H9 (cell line): ENCODE results near the gene LINC01488. TPM values are rescaled to one million over a fixed set of nuclear protein-coding genes. Genes with fewer than 3 reads are reported as not detected.

ENCODE experiments used
- DNase-seq: peaks from one replicate; pipeline ENCODE4 v3.0.0-alpha.2; 2017
- H2AFZ ChIP-seq: one replicate; pipeline ENCODE4 v1.6.1; 2013; ENCODE audit warnings: mild to moderate bottlenecking, low read length, control low read depth, moderate library complexity
- H2AK5ac ChIP-seq: 2 replicates; pipeline ENCODE4 v1.6.1; 2013; ENCODE audit warnings: low read length, control low read depth, mixed read lengths; ENCODE audit not compliant: insufficient read length
- H2BK120ac ChIP-seq: one replicate; pipeline ENCODE4 v1.6.1; 2013; ENCODE audit warnings: low read depth, mild to moderate bottlenecking, low read length, control low read depth, inconsistent platforms; ENCODE audit not compliant: poor library complexity, severe bottlenecking
- H2BK12ac ChIP-seq: 2 replicates; pipeline ENCODE4 v1.6.1; 2013; ENCODE audit warnings: low read length, control low read depth, mixed read lengths, low read depth; ENCODE audit not compliant: insufficient read length
- H2BK15ac ChIP-seq: 2 replicates; pipeline ENCODE4 v1.6.1; 2013; ENCODE audit warnings: low read depth, low read length, control low read depth
- H2BK20ac ChIP-seq: one replicate; pipeline ENCODE4 v1.6.1; 2013; ENCODE audit warnings: low read depth, mild to moderate bottlenecking, low read length, control low read depth, inconsistent platforms; ENCODE audit not compliant: poor library complexity, severe bottlenecking
- H2BK5ac ChIP-seq: 2 replicates; pipeline ENCODE4 v1.6.1; 2013; ENCODE audit warnings: low read length, control low read depth, mixed read lengths; ENCODE audit not compliant: insufficient read length
- H3K14ac ChIP-seq: 2 replicates; pipeline ENCODE4 v1.6.1; 2013; ENCODE audit warnings: low read length, control low read depth; ENCODE audit not compliant: insufficient read depth
- H3K18ac ChIP-seq: 2 replicates; pipeline ENCODE4 v1.6.1; 2013; ENCODE audit warnings: low read depth, mild to moderate bottlenecking, mixed read lengths, low read length, control low read depth; ENCODE audit not compliant: insufficient read length
- H3K23ac ChIP-seq: 2 replicates; pipeline ENCODE4 v1.6.1; 2013; ENCODE audit warnings: low read length, control low read depth, mixed read lengths, low read depth; ENCODE audit not compliant: insufficient read length
- H3K23me2 ChIP-seq: 2 replicates; pipeline ENCODE4 v1.6.1; 2013; ENCODE audit warnings: low read depth, mild to moderate bottlenecking, mixed read lengths, low read length, control low read depth; ENCODE audit not compliant: insufficient read length, poor library complexity, severe bottlenecking
- H3K27ac ChIP-seq: 2 replicates; pipeline ENCODE4 v1.5.1; 2013; ENCODE audit warnings: low read length, control low read depth, mixed read lengths, low read depth; ENCODE audit not compliant: insufficient read length
- H3K27me3 ChIP-seq: 2 replicates; pipeline ENCODE4 v1.6.1; 2013; ENCODE audit warnings: low read length, control low read depth, inconsistent platforms; ENCODE audit not compliant: insufficient read depth
- H3K4ac ChIP-seq: 2 replicates; pipeline ENCODE4 v1.6.1; 2013; ENCODE audit warnings: low read depth, mild to moderate bottlenecking, control low read depth, inconsistent platforms, low read length, moderate library complexity
- H3K4me1 ChIP-seq: 2 replicates; pipeline ENCODE4 v1.6.1; 2013; ENCODE audit warnings: low read length, control low read depth, inconsistent platforms; ENCODE audit not compliant: insufficient read depth
- H3K4me2 ChIP-seq: 2 replicates; pipeline ENCODE4 v1.6.1; 2013; ENCODE audit warnings: low read length, control low read depth, mixed read lengths; ENCODE audit not compliant: insufficient read length, insufficient read depth
- H3K56ac ChIP-seq: 2 replicates; pipeline ENCODE4 v1.6.1; 2013; ENCODE audit warnings: low read depth, mild to moderate bottlenecking, mixed read lengths, low read length, control low read depth; ENCODE audit not compliant: insufficient read length
- H3K79me1 ChIP-seq: 2 replicates; pipeline ENCODE4 v1.6.1; 2013; ENCODE audit warnings: low read depth, mild to moderate bottlenecking, moderate library complexity, low read length, control low read depth, inconsistent platforms; ENCODE audit not compliant: insufficient read depth, poor library complexity, severe bottlenecking
- H3K79me2 ChIP-seq: 2 replicates; pipeline ENCODE4 v1.6.1; 2013; ENCODE audit warnings: low read length, control low read depth, inconsistent platforms; ENCODE audit not compliant: insufficient read depth
- H3K9ac ChIP-seq: 2 replicates; pipeline ENCODE4 v1.6.1; 2013; ENCODE audit warnings: low read length, control low read depth, mixed read lengths; ENCODE audit not compliant: insufficient read length; ENCODE audit errors: extremely low read depth
- H3K9me3 ChIP-seq: one replicate; pipeline ENCODE4 v1.6.1; 2013; ENCODE audit warnings: low read depth, low read length, inconsistent platforms; ENCODE audit not compliant: control insufficient read depth
- H3T11ph ChIP-seq: one replicate; pipeline ENCODE4 v1.6.1; 2013; ENCODE audit warnings: mild to moderate bottlenecking, low read length, control low read depth, inconsistent platforms
- H4K20me1 ChIP-seq: one replicate; pipeline ENCODE4 v1.6.1; 2013; ENCODE audit not compliant: control insufficient read depth, insufficient read length, insufficient read depth
- H4K5ac ChIP-seq: 2 replicates; pipeline ENCODE4 v1.6.1; 2013; ENCODE audit warnings: low read depth, mild to moderate bottlenecking, mixed read lengths, low read length, control low read depth; ENCODE audit not compliant: insufficient read length
- H4K8ac ChIP-seq: replicated peaks from 2 replicates; pipeline ENCODE4 v1.6.1; 2013; ENCODE audit warnings: low read length, control low read depth, mixed read lengths, low read depth; ENCODE audit not compliant: insufficient read length
- H4K91ac ChIP-seq: 2 replicates; pipeline ENCODE4 v1.6.1; 2013; ENCODE audit warnings: low read depth, mild to moderate bottlenecking, moderate library complexity, mixed read lengths, low read length, control low read depth; ENCODE audit not compliant: insufficient read length
- H3K27ac Mint-ChIP-seq, 3 experiments: 2 replicates in 2 of 3; 3 replicates in 1 of 3; pipeline ENCODE4 v1.8.0; 2020 to 2021; ENCODE audit warnings: mixed read lengths in 3 of 3, mild to moderate bottlenecking in 1 of 3, moderate library complexity in 1 of 3
- H3K27me3 Mint-ChIP-seq: 2 replicates; pipeline ENCODE4 v1.8.0; 2021; ENCODE audit warnings: low read depth, mild to moderate bottlenecking, moderate library complexity, mixed read lengths
- H3K36me3 Mint-ChIP-seq, 3 experiments: 2 replicates in 2 of 3; 3 replicates in 1 of 3; pipeline ENCODE4 v1.8.0; 2020 to 2021; ENCODE audit warnings: low read depth in 3 of 3, mixed read lengths in 3 of 3; ENCODE audit not compliant: insufficient read depth in 1 of 3
- H3K4me1 Mint-ChIP-seq, 2 experiments: 2 replicates each; pipeline ENCODE4 v1.8.0; 2020; ENCODE audit warnings: mixed read lengths in 2 of 2
- H3K4me3 Mint-ChIP-seq, 2 experiments: 2 replicates in 1 of 2; 3 replicates in 1 of 2; pipeline ENCODE4 v1.8.0; 2020 to 2021; ENCODE audit warnings: mild to moderate bottlenecking in 2 of 2, mixed read lengths in 2 of 2, moderate library complexity in 1 of 2
- H3K9me3 Mint-ChIP-seq, 2 experiments: 2 replicates in 1 of 2; 3 replicates in 1 of 2; pipeline ENCODE4 v1.8.0; 2020; ENCODE audit warnings: mild to moderate bottlenecking in 2 of 2, mixed read lengths in 2 of 2, moderate library complexity in 1 of 2
- WGBS: extraction: QIAGEN DNeasy Blood & Tissue Kit; methylation state at CpG from one replicate; pipeline ENCODE4 v1.1.7; 2013; ENCODE audit warnings: missing lambda C conversion rate, low lambda C conversion rate, mixed read lengths; ENCODE audit not compliant: insufficient read length; ENCODE audit errors: extremely low coverage; 5-methylcytosine and 5-hydroxymethylcytosine counted together
- total RNA-seq: library from RNA; stranded (reverse); gene quantifications from 2 replicates; pipeline ENCODE4 v1.2.1, GENCODE V29; 2021
- TF ChIP-seq, protein P1 (sequence below): fragments of 200-600 bp; sonication (generic); conservative IDR thresholded peaks from 3 replicates; pipeline ENCODE4 v1.8.0; 2021; ENCODE audit warnings: antibody characterized with exemption, mild to moderate bottlenecking

Gene LINC01488
- total RNA-seq, 1 experiment from 2014 or later: not detected

DNA sequence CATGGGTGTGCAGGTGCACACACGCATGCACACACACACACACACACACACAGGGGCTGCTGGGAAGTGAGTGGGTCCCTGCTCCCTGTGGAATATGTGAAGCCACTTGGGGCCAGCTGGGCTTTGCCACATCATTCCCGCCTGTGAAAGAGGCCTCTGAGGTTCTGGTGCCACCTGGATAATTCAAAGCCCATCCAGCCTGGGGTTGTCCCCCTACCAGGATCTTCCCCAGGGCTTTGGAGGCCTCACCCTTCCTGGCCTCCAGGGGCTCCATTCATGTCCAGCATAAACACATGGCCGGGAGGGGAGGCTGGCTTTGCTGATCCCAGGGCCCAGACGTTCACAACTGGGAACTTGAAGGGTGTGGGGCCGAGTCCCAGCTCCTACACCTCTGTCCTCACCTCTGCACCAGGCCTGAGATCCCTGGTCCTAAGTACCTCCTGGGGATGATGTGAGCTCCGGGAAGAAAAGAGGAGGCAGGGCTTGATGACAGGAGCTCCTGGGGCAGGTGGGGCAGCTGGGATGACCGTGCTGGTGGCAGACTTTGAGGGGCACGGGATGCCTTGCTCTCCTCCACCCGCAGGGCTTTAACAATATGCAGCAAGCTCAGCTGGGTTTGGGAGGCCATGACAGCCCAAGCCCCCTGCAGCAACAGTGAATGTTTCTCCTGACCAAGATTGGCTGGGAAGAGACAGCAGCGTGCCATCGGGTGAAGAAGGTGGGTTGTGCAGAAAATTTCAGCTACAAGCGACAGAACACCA, 14.2 kb downstream of the LINC01488 start:
- H2AFZ ChIP-seq: no peak overlapping the region
- no CpG with 5 or more reads among the region's 12 CpGs for whole genome bisulfite sequencing
- H4K5ac ChIP-seq: no peak overlapping the region
- H3K27me3 Mint-ChIP-seq: peaks cover 11% of the 10 kb centered on the region
- H2BK15ac ChIP-seq: no peak overlapping the region
- peaks cover 0 to 4% of the 10 kb centered on the region in 2 experiments; a peak in 1 of 4 replicates for H3K4me1 Mint-ChIP-seq
- no peaks in the 10 kb centered on the region for H3K23me2 ChIP-seq
- DNase-seq: no peak
- H3K4ac ChIP-seq: no peak overlapping the region
- no peaks in the 10 kb centered on the region for H4K20me1 ChIP-seq
- no peak overlapping the region for H3K27ac Mint-ChIP-seq
- no peaks in the 10 kb centered on the region for H3K9me3 ChIP-seq
- no peak overlapping the region for H3K4me2 ChIP-seq
- H3K9ac ChIP-seq: no peak overlapping the region
- H2BK120ac ChIP-seq: no peak overlapping the region
- TF ChIP-seq, protein P1, sequence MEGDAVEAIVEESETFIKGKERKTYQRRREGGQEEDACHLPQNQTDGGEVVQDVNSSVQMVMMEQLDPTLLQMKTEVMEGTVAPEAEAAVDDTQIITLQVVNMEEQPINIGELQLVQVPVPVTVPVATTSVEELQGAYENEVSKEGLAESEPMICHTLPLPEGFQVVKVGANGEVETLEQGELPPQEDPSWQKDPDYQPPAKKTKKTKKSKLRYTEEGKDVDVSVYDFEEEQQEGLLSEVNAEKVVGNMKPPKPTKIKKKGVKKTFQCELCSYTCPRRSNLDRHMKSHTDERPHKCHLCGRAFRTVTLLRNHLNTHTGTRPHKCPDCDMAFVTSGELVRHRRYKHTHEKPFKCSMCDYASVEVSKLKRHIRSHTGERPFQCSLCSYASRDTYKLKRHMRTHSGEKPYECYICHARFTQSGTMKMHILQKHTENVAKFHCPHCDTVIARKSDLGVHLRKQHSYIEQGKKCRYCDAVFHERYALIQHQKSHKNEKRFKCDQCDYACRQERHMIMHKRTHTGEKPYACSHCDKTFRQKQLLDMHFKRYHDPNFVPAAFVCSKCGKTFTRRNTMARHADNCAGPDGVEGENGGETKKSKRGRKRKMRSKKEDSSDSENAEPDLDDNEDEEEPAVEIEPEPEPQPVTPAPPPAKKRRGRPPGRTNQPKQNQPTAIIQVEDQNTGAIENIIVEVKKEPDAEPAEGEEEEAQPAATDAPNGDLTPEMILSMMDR: no peak
- H3K79me1 ChIP-seq: no peaks in the 10 kb centered on the region
- no peak overlapping the region for H4K91ac ChIP-seq
- H2BK5ac ChIP-seq: no peak overlapping the region
- H3K4me1 ChIP-seq: no peaks in the 10 kb centered on the region
- no peak overlapping the region for H3K23ac ChIP-seq
- no peaks in the 10 kb centered on the region for H3K36me3 Mint-ChIP-seq
- H3K9me3 Mint-ChIP-seq: no peaks in the 10 kb centered on the region
- H2BK20ac ChIP-seq: no peak overlapping the region
- no peak overlapping the region; the same call in 1 of the 2 replicates for H3K14ac ChIP-seq
- no peak overlapping the region for H2BK12ac ChIP-seq
- H4K8ac ChIP-seq: no peak overlapping the region
- H3K79me2 ChIP-seq: no peaks in the 10 kb centered on the region
- H3K27me3 ChIP-seq: no peaks in the 10 kb centered on the region
- no peak overlapping the region for H3K56ac ChIP-seq
- H3K27ac ChIP-seq: no peak overlapping the region
- H3K18ac ChIP-seq: no peak overlapping the region
- no peak overlapping the region for H2AK5ac ChIP-seq
- no peak overlapping the region for H3T11ph ChIP-seq
- no peak overlapping the region for H3K4me3 Mint-ChIP-seq
